ENCODE measurements around the gene ELL2.
A peak's percentile ranks its signal among the peaks of the same experiment; 100 is the strongest.
"Not testable (repeated sequence)": the region's sequence is repeated elsewhere in the genome, so short reads cannot be mapped to it uniquely, and the experiment has no call there.

The ELL2 gene

GRCh38 chr5:95838001-95838520 lies 123.6 kb downstream of the ELL2 start:
- peak in 7 of 14 donors; percentile 10 to 69 (median 23) for DNase-seq

- no peak for DNase-seq
Observed at GRCh38 chr5:95837492-95837891, 124.2 kb downstream of the ELL2 start.

DNA sequence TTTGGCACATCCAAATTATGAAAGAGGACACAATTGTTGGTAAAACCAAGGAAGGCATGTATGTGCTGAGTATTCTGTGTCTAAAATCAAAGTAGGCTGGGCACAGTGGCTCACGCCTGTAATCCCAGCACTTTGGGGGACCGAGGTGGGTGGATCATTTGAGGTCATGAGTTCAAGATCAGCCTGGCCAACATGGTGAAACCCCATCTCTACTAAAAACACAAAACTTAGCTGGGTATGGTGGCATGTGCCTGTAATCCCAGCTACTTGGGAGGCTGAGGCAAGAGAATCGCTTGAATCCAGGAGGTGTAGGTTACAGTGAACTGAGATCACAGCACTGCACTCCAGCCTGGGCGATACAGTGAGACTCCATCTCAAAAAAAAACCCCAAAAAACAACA lies 124.7 kb downstream of the ELL2 start:
- not testable (repeated sequence) for DNase-seq

DNA sequence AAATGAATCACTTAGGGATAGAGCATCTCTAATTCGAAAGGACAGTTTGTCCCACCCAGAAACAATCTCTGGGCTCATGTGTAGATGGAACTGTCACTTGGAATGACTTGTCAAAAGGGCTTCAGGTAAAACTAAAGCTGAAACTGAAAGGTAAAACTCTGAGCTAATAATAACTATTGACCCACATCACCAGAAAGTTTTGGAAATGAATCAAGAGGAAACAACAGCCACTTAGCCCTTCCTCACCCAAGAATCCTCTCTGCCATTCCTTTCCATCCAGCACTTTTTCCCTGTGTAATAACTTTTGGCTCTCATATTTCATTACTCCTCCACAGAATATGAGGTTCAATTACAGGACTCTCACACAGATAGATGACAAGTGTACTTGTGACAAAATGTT lies 125.1 kb downstream of the ELL2 start:
- DNase-seq = no peak

DNA sequence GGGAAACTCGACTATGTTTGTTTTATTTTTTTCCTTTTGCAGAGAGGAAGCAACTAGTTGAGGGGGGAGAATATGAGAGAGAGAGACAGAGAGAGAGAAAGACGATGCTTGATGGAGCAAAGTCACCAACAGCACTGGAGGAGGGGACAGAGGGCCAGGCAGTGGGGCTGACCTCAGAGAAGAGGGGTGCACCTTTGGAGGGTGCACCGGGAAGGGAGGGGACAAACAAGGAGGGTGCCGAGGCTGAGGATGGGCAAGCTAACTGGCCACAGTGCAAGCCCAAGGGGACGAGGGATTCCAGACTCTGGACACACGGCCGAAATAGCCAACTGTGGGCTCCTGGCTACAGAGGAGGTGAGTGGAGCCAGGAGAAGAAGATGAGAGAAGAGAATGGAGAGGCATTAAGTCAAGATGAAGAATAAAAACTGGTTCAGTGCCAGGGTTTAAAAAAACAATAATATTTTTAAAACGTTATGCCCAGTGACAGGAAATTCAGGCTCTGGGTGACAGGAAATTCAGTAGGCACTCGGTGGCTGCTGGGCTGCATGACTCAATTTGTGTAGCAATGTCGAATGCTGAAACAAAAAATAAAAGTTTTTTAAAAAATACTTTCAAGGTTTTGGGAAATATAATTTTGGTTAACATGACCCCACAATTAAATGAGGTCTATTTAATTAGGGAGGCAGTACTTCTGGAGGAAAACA lies 125.8 kb downstream of the ELL2 start:
- DNase-seq = no peak
